ENCODE measurements around the gene ME2. TPM values are rescaled to one million over a fixed set of nuclear protein-coding genes. Genes with fewer than 3 reads are reported as not detected.
"Not testable (repeated sequence)": the region's sequence is repeated elsewhere in the genome, so short reads cannot be mapped to it uniquely, and the experiment has no call there.

ME2 gene
- total RNA-seq, 1 donor from 2014 or later: 40.5 TPM

GRCh38 chr18:50875966-50876536 lies 2.9 kb upstream of the ME2 start:
- H3K27me3 ChIP-seq: no peaks in the 10 kb centered on the region
- no peak for DNase-seq
- H3K9me3 ChIP-seq: no peaks in the 10 kb centered on the region
- no peak overlapping the region for H3K27ac ChIP-seq
- intact Hi-C loops (cut with DNase I): no loop called here
- no peaks in the 10 kb centered on the region for H3K36me3 ChIP-seq
- ATAC-seq: no peak
- H3K4me3 ChIP-seq: no peak overlapping the region
- H3K4me1 ChIP-seq: peaks cover 13% of the 10 kb centered on the region
- TF ChIP-seq, protein P1, sequence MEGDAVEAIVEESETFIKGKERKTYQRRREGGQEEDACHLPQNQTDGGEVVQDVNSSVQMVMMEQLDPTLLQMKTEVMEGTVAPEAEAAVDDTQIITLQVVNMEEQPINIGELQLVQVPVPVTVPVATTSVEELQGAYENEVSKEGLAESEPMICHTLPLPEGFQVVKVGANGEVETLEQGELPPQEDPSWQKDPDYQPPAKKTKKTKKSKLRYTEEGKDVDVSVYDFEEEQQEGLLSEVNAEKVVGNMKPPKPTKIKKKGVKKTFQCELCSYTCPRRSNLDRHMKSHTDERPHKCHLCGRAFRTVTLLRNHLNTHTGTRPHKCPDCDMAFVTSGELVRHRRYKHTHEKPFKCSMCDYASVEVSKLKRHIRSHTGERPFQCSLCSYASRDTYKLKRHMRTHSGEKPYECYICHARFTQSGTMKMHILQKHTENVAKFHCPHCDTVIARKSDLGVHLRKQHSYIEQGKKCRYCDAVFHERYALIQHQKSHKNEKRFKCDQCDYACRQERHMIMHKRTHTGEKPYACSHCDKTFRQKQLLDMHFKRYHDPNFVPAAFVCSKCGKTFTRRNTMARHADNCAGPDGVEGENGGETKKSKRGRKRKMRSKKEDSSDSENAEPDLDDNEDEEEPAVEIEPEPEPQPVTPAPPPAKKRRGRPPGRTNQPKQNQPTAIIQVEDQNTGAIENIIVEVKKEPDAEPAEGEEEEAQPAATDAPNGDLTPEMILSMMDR (IDR thresholded peaks at IDR 0.05): no peak

DNA sequence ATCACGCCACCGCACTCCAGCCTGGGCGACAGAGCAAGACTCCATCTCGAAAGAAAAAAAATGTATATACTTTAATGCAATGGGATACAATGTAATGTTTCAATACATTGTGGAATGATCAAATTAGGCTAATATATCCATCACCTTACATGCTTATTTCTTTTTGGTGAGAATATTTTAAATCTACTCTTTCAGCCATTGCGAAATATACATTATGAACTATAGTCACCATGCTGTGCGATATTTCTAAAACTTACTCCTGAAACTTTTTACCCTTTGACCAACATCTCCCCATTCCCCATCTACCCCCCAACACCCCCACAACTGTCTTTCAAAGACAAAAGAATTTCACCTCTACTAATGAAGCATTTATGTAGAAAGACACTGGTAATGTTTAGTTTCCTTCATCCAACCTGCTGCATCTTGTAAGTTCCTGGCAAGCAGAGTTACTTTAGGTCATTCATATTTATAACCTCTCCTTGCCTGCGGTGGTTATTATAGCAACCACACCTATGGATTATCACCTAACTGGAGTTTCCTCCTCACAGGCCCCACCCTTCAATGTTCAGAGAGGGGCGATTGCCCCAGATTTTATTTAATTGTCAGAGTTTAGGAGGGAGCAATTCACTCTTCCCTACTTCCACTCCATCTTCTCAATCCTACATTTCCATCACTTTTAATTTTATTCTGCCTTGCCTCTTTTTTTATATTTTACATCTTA lies 1.2 kb upstream of the ME2 start:
- Histone ChIP-seq H3K27ac (peak overlapping the region; percentile 93), H3K4me1 (peaks cover 13% of the 10 kb centered on the region), H3K9me3 (no peaks in the 10 kb centered on the region), H3K27me3 (no peaks in the 10 kb centered on the region), H3K4me3 (peak overlapping the region; percentile 88), H3K36me3 (no peaks in the 10 kb centered on the region)
- ATAC-seq: no peak
- intact Hi-C loops (cut with DNase I): no loop called here
- TF ChIP-seq, protein P1 (IDR thresholded peaks at IDR 0.05): no peak
- no peak for DNase-seq

DNA sequence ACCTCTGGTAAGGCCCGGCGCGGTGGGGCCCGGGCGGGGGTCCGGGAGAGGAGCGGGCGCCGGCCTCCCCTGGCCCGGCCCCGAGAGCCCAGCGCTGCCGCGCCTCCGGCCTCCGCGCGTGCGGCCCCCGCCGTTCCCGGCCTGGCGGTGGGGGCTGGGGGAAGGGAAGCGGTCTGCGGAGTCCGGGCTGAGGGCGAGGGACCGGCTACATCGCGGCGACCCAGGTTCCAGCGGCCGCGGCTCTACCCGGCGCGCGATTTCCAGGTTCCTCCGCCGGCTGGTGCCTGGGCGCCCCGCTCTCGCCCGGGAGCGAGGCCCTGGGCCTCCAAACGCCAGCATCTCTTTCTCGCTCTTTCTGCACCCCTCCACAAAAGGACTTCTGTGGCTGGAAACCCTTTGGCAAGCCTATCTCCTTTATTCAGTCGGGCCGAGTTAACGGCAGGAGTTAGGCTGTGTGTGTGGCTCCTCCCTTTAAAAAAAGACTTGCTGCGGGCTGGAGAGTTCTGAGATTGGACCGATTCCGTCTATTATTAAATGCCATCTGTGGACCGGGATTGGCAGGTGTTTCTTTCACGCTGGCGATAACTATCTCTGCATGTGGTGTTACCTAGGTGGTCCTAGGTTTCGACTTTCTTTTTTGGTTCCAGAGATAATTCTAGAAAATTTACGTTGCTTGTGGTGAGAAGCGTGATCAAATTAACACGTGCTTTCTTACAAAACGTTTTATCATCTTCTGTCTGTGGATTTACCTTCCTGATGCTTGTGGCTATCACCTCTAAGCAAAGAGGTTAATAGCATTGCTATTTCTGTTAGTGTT lies 592 bp downstream of the ME2 start:
- peak; percentile 81 for DNase-seq
- H3K9me3 ChIP-seq: no peaks in the 10 kb centered on the region
- intact Hi-C loops (cut with DNase I): no loop called here
- H3K4me1 ChIP-seq: peaks cover 13% of the 10 kb centered on the region
- peak overlapping the region; percentile 93 for H3K27ac ChIP-seq
- no peaks in the 10 kb centered on the region for H3K27me3 ChIP-seq
- peak overlapping the region; percentile 88 for H3K4me3 ChIP-seq
- TF ChIP-seq, protein P1 (IDR thresholded peaks at IDR 0.05): no peak
- ATAC-seq: peak; percentile 62
- H3K36me3 ChIP-seq: no peaks in the 10 kb centered on the region

DNA sequence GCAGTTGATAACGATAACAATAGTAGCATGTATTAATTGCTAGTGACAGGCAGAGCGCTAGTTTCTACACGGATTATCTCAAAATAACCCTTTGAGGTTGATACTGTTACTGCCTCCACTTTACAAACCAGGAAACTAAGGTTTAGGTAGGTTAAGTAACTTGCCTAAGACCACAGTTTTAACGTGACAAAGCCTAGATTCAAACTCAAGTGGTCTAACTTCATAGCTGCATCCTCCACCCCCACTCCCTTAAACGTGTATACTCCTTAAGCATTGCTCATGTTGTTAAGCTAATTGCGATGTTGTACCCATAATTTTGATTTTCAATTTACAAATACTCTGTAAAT lies 1.2 kb downstream of the ME2 start:
- Histone ChIP-seq H3K4me1 (peaks cover 13% of the 10 kb centered on the region), H3K36me3 (no peaks in the 10 kb centered on the region), H3K27me3 (no peaks in the 10 kb centered on the region), H3K4me3 (peak overlapping the region; percentile 88), H3K9me3 (no peaks in the 10 kb centered on the region), H3K27ac (no peak overlapping the region)
- ATAC-seq: no peak
- intact Hi-C loops (cut with DNase I): no loop called here
- TF ChIP-seq, protein P1 (IDR thresholded peaks at IDR 0.05): no peak
- DNase-seq: no peak

DNA sequence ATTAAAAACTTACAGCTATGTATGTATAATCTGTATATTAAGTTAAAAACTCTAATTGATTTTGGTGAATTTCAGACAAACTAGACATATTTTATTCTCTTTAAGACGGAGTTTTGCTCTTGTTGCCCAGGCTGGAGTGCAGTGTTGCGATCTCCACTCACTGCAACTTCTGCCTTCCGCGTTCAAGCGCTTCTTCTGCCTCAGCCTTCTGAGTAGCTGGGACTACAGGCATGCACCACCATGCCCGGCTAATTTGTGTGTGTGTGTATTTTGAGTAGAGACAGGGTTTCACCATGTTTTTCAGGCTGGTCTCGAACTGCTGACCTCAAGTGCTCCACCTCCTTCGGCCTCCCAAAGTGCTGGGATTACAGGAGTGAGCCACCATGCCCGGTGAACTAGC lies 2.0 kb downstream of the ME2 start:
- H3K27me3 ChIP-seq; H3K36me3 ChIP-seq; intact Hi-C loops (cut with DNase I); ATAC-seq; H3K27ac ChIP-seq; H3K4me3 ChIP-seq; DNase-seq; H3K9me3 ChIP-seq: not testable (repeated sequence)
- H3K4me1 ChIP-seq: peaks cover 13% of the 10 kb centered on the region

- ATAC-seq (no peak), DNase-seq (no peak)
- no peaks in the 10 kb centered on the region for H3K4me1 ChIP-seq
- TF ChIP-seq, protein P1 (IDR thresholded peaks at IDR 0.05): no peak
- H3K9me3 ChIP-seq: peaks cover 7% of the 10 kb centered on the region
- no peaks in the 10 kb centered on the region for H3K27me3 ChIP-seq
- no peak overlapping the region for H3K4me3 ChIP-seq
- intact Hi-C loops (cut with DNase I): no loop called here
- H3K36me3 ChIP-seq: no peaks in the 10 kb centered on the region
- no peak overlapping the region for H3K27ac ChIP-seq
Measured at GRCh38 chr18:50886929-50887328, 8.0 kb downstream of the ME2 start.
